GM19467 (cell line): ENCODE data around the gene NCMAP.

Experiments used
- ATAC-seq: cut with Tn5 transposase; IDR thresholded peaks from one replicate; pipeline ENCODE4 v1.9.1; 2021; ENCODE audit warnings: mild to moderate bottlenecking, moderate library complexity; ENCODE audit not compliant: unreplicated experiment

The NCMAP gene

DNA sequence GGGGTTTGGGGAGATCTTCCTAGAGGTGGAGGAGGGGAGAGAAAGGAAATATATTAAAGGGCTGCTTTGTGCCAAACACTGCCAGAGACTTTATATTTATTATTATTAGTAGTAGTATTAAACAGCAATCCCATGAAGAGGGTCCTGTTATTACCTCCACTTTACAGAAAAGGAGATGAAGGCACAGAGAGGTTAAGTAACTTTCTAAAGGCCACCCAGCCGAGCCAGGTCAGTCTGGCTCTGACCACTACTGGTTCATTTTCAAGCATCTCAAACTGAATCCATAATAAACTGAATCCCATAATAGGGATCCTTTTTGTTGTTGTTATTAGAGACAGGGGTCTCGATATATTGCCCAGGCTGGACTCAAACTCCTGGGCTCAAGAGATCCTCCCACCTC is 12.6 kb downstream of the NCMAP start:
- ATAC-seq = no peak

- ATAC-seq = no peak
Observed at GRCh38 chr1:24570265-24571125, 14.6 kb downstream of the NCMAP start.

DNA sequence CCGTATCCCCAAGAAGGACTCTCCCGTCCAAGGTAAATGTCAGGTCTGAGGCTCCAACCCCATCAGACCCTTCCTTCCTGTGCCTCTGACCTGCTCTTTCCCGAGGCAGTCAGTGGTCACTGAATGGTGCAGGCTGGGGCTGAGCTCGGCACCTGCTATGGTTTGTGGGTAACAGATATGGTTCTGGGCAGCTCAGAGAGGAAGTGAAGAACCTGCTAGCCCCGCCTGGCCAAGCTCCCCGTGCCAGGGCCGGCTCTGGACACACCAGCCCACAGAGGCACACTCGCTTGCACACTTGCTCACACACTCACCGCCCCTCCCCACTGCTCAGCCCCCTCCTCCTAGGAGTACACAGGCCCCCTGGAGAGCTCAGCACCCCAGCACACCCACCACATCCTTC is 16.4 kb downstream of the NCMAP start:
- ATAC-seq = no peak

DNA sequence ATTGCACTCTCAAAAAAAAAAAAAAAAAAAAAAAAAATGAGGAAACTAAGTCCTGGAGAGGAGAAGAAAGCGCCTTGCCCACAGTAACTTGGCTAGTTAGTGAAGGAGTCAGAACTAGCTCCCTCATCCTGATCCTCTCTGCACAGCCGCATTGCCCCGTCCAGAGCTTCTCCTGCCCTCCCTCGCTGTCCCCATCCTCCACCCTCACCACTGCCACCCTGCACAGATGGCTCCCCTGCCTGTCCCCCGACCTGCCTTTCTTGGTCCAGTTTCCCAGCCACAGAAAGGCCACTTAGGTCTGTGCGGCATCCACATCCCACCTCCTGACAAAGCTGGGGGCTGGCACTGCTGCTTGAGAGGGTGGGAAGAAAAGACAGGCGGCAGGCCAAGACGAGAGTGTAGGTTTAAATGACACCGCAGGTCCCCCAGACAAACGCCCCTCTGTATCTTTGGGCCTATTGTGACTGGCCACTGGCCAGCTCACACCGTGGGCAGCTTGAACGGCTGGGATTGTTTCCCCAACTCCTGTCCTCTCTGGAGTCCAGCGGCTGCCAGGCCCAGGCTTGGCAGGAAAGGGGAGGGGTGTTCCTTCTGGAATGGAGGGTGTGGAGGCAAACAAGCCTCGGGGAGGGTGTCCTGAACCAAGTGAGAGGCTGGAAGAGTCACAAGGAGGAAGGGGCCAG is 20.2 kb downstream of the NCMAP start:
- no peak for ATAC-seq

- no peak for ATAC-seq
Observed at GRCh38 chr1:24578846-24579245, 23.0 kb downstream of the NCMAP start.

GRCh38 chr1:24580756-24581155 is 24.9 kb downstream of the NCMAP start:
- no peak for ATAC-seq

DNA sequence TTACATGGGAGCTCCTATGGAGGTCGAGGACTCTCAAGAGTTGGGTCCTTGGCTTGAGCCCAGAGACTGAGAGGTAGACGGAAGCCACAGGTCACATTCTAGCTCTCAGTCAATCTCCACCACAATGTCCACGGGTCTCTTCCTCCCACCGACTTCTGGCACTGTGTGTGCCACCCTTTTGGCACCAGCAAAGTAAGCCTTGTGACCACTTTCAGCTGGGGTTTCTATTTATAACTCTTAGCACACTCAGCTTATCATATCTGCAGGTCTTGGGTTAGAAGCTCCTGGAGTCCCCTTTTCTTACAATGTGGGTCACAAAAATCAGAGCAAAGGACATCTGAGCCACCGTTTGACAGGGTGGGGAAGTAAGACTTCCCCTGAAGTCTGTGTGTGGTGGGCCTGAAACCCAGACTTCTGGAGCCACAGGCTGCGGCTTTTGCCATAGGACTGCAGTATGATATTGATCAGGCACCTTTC is 28.3 kb downstream of the NCMAP start:
- no peak for ATAC-seq

- ATAC-seq = no peak
Observed at GRCh38 chr1:24586119-24586518, 30.2 kb downstream of the NCMAP start.

DNA sequence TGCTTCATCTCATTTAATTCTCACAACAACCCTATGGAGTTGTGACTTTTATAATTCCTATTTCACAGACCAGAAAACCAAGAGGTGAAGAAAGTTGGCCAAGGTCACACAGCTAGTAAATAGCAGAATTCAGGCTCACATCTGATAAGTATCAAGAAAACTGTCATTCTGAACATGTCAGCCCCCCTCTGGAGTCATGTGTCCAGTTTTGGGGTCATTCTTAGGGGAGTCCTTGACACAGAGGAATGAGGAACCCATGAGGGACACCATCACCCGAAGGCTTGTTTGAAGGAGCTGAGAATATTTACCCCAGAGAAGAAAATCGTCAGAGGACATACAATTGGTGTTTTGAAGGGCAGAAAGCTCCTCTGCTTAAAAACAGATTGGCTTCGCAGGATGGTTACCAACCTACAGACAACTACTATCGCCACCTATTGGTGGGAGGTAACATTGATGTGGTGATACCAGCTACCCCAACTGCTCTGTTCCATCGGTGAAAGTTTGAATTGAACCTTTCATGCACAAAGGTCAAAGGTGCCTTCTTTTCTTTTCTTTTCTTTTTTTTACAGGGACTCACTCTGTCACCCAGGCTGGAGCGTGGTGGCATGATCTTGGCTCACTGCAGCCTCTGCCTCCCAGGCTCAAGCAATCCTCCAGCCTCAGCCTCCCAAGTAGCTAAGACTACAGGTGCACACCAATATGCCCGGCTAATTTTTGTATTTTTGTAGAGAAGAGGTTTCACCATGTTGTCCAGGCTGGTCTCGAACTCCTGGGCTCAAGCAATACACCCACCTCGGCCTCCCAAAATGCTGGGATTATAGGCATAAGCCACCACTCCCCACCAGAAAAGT is 31.3 kb downstream of the NCMAP start:
- peak; percentile 59 for ATAC-seq

GRCh38 chr1:24588573-24588972 is 32.7 kb downstream of the NCMAP start:
- ATAC-seq = no peak

DNA sequence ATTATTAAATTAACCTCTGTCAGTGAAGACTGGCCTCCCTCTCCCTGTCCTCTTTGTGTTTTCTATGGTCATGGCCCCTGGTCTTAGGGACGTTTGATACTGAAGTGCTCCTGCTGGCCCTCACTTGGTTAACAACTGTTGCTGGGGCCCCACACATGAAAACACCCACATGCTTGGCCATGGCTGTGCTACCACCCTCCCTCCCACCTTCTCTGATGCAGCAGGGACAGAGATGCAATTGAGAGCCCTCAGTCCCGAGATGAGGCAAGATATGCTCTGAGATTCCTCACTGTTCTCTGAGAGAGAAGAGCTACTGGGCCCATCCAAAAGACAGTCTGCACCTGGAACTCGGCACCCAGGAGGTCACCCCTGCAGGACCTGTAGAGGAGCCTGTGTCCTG is 33.3 kb downstream of the NCMAP start:
- no peak for ATAC-seq

DNA sequence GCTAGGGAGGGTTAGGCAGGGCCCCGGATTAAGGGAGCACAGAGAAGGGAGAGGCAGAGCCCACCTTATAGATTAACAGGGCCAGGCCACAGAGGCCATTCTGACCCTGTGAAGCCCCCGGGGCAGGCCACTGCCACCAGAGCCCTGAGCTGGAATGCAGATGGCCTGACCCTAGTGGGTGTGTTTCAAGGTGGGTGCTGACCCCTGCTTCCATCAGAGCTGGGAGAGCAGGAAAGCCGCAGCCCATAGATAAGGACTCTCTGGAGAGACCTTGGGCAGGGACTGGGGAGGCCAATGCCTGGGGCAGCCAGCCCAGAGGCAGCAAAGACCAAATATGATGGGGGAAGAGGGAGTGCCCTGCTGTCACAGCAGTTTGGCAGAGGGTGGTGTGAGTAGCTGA is 35.9 kb downstream of the NCMAP start:
- no peak for ATAC-seq

DNA sequence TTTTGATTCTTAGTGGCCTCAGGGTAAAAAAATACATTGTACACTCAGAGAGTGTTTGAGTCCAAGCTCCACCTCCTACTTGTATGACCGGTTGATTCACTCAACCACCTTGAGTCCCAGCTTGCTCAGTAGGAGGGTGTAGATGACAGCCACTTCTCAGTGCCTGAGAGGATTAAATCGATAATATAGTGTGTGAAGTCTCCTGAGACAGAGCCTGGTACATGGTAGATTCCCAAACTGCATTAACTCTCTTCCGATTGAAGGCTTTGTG is 38.4 kb downstream of the NCMAP start:
- no peak for ATAC-seq

DNA sequence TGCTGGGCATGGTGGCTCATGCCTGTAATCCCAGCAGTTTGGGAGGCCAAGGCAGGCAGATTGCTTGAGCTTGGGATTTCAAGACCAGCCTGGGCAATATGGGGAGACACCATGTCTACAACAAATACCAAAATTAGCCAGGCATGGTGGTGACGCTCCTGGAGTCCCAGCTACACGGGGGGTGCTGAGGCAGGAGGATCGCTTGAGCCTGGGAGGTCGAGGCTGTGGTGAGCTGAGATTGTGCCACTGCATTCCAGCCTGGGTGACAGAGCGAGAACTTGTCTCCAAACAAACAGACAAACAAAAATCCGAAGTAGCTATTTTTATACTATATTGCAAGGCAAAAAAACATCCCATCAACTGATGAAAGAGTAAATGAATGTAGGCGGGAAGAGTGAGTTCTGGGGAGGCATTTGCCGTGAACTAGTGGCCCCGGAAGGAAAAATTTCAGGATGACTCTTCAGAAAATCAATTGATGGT is 40.6 kb downstream of the NCMAP start:
- ATAC-seq = no peak

DNA sequence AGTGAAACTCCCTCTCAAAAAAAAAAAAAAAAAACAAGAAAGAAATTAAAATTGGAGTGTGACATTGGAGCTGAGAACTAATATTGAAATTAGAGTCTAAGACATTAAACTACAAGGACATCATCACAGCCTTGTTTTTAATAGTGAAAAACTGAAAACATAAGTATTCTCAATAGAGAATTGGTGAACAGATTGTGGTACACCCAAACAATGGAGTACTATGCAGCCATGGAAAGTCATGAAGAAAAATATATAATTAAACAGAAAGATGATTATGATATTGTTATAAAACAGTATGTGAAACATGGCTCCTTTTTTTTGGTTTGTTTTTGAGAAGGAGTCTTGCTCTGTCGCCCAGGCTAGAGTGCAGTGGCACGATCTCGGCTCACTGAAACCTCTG is 43.4 kb downstream of the NCMAP start:
- no peak for ATAC-seq

- ATAC-seq = no peak
Observed at GRCh38 chr1:24600551-24600950, 44.7 kb downstream of the NCMAP start.

DNA sequence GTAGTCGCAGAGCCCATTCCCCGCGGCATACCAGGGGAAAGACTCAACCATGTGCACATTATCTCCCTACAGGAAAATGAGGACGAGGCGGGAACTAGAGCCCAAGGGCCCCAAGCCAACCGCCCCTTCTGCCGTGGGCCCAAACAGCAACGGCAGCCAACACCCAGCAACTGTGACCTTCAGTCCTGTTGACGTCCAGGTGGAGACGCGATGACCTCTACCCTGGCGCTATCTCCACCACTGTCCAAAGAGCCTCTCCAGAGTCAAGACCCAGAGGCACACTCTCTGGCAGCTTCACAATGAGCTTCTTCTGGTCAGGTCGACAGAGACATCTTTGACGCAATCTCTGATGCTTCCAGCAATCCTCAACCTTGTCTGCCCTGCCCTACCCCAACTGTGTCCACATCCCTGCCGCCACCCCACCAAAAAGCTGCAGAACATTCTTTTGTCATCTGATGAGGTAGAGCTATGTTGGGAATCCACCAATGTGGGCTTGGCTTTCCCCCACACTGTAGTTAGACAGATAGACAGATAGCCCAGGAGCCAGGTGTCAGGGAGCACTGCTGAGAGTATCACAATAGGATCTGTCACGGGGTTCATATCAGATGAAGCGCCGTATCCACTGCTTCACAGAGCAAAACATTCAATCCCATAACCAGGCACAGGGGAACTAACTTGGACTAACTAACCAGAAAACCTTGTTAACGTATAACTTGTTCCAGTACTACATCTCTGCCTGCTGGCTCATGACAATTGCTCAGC is 49.8 kb downstream of the NCMAP start:
- no peak for ATAC-seq

DNA sequence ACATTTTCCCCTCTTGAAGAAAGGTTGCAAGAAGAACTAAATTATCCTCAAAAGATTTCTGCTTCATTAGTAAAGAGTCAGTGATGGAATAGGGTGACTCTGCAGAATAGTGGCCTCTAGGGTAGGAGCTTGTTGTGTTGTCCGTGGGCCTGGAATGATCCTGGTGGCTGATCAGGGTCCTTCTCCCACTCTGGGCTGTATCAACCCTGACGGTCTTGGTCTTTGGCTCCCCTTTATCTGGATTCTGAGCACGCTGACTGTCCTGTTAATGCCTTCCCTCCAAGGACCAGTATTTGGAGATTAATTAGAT is 50.4 kb downstream of the NCMAP start:
- no peak for ATAC-seq

- no peak for ATAC-seq
Observed at GRCh38 chr1:24606621-24607020, 50.7 kb downstream of the NCMAP start.

- no peak for ATAC-seq
Observed at GRCh38 chr1:24609949-24610517, 54.1 kb downstream of the NCMAP start.

DNA sequence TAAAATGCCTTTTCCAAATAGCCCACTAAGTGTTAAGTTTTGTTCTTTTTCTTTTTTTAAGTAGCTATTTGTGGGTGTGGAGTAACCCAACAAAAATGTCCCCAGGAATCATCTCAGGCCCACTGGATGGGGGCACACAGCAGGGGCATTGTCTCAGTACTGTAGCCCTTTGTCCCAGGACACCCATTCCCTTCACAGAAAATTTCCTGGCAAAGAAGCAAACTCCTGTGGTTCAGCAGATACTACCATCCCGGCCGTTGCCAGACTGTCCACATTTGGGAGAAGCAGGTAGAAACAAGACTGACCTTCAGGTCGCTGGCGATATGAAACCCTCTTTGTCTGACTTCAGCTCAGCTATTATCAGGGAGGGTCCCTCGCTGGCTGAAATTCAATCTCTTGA is 63.5 kb downstream of the NCMAP start:
- ATAC-seq = no peak
